ENCODE data around the gene DCP1B.

Gene DCP1B

DNA sequence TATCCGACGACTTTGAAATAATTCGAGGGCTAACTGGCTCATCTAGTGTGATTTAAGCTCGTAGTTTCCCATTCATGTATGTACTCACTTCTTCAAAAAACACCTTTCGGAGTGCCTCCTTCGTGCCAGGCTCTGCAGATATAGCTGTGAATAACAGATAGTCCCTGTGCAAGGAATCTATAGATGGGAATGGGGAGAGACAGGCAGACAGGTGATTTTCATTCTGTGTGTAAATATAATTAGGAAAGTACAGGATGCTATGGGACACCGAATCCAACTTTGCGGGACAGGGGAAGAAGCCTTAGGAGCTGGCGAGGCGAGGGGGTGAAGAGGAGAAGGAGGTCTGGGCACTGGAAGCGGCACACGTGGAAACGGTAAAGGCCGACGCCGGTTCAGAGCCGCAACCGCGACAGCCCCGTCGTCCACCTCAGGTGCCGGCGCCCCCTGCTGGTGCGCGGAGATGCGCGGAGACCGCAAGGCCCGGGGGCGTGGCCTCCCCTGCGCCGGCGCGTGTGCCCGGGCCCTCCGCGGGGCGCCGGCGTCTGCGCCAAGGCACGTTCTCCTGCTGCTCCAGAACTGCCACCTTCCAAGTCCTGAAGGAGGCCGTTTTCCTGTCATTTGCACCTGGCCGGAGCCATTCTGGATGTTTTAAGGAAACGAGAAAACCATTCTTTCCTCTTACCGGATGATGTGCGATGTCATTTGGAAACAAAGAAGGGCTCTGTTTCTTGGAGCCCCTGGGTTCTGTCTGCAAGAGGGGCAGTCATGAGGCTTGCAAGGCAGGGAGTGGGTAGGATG, 30.6 kb upstream of the DCP1B start:
- TF ChIP-seq, protein P1, sequence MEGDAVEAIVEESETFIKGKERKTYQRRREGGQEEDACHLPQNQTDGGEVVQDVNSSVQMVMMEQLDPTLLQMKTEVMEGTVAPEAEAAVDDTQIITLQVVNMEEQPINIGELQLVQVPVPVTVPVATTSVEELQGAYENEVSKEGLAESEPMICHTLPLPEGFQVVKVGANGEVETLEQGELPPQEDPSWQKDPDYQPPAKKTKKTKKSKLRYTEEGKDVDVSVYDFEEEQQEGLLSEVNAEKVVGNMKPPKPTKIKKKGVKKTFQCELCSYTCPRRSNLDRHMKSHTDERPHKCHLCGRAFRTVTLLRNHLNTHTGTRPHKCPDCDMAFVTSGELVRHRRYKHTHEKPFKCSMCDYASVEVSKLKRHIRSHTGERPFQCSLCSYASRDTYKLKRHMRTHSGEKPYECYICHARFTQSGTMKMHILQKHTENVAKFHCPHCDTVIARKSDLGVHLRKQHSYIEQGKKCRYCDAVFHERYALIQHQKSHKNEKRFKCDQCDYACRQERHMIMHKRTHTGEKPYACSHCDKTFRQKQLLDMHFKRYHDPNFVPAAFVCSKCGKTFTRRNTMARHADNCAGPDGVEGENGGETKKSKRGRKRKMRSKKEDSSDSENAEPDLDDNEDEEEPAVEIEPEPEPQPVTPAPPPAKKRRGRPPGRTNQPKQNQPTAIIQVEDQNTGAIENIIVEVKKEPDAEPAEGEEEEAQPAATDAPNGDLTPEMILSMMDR (IDR thresholded peaks at IDR 0.05; ENCODE audit: insufficient read depth, low read depth, low read length, missing control alignments) = peak; percentile 94
- H3K4me3 ChIP-seq (ENCODE audit: low read depth, low read length) = peak overlapping the region; percentile 33
- DNase-seq (ENCODE audit: low read depth) = peak; percentile 85

DNA sequence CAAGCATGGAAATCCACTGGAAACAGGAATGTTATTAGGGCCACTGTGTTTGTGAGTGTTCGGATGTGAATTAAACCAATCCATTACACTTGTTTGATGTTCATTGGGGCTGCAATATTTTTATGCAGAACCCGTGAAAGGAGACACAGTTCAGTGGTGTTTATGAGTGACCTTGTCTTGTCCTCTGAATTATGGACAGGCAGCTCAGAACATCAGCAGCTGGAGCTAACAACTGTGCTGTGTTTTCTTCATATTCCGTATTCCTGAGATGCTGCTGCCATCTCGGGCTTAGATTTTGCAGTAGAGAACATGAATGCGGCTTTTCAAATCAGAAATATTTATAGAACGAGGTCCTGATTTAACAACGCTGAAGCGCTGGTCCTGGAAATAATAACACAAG, 28.2 kb upstream of the DCP1B start:
- TF ChIP-seq, protein P1 (IDR thresholded peaks at IDR 0.05; ENCODE audit: insufficient read depth, low read depth, low read length, missing control alignments) = no peak
- no peak overlapping the region for H3K4me3 ChIP-seq (ENCODE audit: low read depth, low read length)
- no peak for DNase-seq (ENCODE audit: low read depth)

DNA sequence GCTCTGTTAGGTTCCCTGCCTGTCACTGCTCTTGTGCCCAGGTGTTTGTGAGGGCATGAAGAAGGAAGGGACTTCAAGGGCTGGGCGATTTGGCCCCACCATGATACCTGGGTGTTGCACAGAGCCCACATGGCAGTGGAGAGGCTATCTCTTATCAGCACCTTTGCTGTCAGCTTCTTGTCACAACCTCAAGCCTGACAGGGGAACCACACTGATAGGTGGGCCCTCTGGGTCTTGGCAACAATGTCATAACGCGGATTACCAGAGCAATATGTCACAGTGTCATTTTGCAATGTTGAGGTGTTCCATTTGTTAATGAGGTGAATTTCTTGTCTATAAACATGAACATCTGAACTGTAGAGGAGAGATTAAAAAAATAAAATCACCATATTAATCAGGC, 25.6 kb upstream of the DCP1B start:
- TF ChIP-seq, protein P1 (IDR thresholded peaks at IDR 0.05; ENCODE audit: insufficient read depth, low read depth, low read length, missing control alignments) = no peak
- no peak for DNase-seq (ENCODE audit: low read depth)
- H3K4me3 ChIP-seq (ENCODE audit: low read depth, low read length) = no peak overlapping the region

DNA sequence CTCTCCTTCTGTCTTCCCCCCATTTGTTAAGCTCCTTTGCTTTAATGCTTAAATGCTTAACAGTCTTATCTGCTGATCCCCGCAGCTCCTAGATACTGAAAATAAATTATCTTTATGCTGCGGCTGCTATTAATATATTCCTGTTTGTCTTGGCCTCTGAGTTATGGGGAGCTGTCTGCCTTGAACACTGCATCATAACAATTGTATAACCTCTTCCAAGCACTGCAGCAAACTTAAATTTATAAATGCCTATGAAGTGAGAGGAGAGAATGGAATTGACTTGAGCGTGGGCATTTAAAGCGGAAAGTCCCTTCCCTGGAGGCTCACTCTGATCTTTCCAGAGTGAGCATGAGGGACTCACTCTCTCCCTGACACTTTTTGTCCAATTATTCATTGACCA, 23.1 kb upstream of the DCP1B start:
- DNase-seq (ENCODE audit: low read depth) = no peak

DNA sequence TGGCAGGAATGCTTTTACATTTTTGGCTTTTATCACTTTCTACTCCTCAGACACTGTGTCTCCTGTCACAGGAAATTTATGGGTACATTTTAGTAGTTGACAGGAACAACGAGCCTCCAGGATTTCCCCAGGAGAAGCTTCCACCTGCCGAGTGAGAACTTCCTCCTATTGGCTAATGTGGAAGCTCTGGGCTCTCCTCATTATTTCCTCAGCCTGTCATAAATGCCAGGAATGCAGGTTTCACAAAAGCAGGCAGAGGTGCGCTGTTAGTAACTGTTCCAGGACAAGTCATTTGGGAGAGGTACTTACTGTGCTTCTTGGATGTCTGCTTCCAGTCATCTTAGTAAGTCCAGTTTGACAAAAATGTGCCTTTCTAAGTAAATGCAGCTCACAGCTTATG, 19.1 kb upstream of the DCP1B start:
- TF ChIP-seq, protein P1 (IDR thresholded peaks at IDR 0.05; ENCODE audit: insufficient read depth, low read depth, low read length, missing control alignments) = no peak
- no peak for DNase-seq (ENCODE audit: low read depth)
- H3K4me3 ChIP-seq (ENCODE audit: low read depth, low read length) = no peak overlapping the region

More for the DNA sequence above, 23.1 kb upstream of the DCP1B start:
- TF ChIP-seq, protein P1 (IDR thresholded peaks at IDR 0.05; ENCODE audit: insufficient read depth, low read depth, low read length, missing control alignments) = no peak
- no peak overlapping the region for H3K4me3 ChIP-seq (ENCODE audit: low read depth, low read length)

DNA sequence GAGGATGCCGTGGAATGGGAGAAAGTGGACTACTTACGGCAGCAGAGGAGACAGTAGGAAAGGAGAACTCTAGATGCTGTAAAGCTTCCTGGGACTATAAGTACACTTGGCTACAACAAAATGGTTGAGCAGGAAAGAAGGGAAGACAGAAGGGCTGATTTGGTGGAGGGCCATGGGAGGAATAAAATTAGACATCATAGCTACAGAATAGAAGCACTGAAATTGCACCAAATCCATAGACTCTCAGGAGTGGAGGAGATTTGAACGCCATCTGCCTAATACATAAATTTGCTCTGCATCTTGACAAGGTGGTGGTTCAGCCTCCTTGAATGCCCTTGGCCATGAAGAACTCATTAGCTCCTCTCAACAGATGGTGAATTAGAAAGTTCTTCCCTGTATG, 16.3 kb upstream of the DCP1B start:
- TF ChIP-seq, protein P1 (IDR thresholded peaks at IDR 0.05; ENCODE audit: insufficient read depth, low read depth, low read length, missing control alignments) = no peak
- H3K4me3 ChIP-seq (ENCODE audit: low read depth, low read length) = no peak overlapping the region
- no peak for DNase-seq (ENCODE audit: low read depth)

DNA sequence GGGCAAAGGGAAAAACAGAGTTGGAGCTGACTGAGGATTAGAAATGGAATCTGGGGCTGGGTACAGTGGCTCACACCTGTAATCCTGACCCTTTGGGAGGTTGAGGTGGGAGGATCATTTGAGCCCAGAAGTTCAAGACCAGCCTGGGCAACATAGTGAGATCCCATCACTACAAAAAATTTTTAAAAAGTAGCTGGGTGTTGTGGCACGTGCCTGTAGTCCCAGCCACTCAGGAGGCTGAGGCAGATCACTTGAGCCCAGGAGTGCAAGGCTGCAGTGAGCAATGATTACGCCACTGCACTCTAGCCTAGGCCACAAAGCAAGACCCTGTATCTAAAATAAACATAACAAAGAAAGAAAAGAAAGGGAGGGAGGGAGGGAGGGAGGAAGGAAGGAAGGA, 14.9 kb upstream of the DCP1B start:
- DNase-seq (ENCODE audit: low read depth) = no peak
- TF ChIP-seq, protein P1 (IDR thresholded peaks at IDR 0.05; ENCODE audit: insufficient read depth, low read depth, low read length, missing control alignments) = no peak
- no peak overlapping the region for H3K4me3 ChIP-seq (ENCODE audit: low read depth, low read length)

Data from GM12865 (cell line).